GM12874 (cell line): ENCODE measurements around the gene NCAN.

ENCODE experiments used
- CTCF ChIP-seq: IDR thresholded peaks from 2 replicates; pipeline ENCODE4 v1.5.1; 2011; ENCODE audit warnings: low read depth, mild to moderate bottlenecking, control low read depth, low read length, moderate library complexity; ENCODE audit not compliant: insufficient read depth

NCAN gene

GRCh38 chr19:19211499-19212420 lies at the start of gene NCAN:
NCAN (plus strand) TSS chr19:19211958; CDS start chr19:19216954, 4,996 bp downstream.
- TF ChIP-seq CTCF = no peak

DNA sequence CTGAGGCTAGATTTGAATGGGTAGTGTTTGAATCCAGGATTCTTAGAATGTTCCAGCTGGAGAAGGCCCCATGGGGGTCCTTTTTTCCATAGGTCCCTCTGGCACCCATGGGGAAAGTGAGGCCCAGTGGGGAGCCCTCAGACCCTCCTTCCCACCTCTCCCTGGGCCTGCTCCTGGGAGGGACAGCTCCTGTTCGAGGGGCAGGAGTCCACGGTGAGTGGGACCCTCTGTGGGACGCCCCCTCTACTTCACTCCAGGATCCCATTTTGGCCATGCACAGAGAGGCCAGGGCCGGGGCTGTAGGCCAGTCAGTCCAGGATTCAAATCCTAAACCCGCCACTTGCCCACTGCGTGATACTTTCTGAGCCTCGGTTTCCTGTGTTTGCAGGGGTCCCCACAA lies 49.3 kb upstream of the NCAN start:
- no peak for TF ChIP-seq CTCF

GRCh38 chr19:19165396-19165795 lies 46.4 kb upstream of the NCAN start:
- TF ChIP-seq CTCF = no peak

DNA sequence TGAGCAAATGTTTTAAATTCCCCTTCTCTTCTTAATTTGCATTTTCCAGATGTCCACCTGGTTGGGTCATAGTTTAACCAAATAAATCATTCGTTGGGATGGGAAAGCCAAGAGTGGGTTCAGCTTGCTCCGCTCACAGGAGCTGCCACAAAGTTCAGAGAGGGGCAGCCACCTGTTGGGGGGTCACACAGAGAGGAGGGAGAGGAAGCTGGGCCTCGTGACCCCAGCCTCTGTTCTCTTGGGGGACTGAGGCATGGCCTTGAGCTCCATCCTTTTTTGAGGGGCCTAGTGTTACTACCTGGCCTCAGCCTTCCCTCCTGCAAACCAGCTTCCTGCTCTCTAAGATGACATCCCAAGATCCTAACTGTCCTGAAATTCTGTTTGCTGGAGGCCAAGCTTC lies 44.1 kb upstream of the NCAN start:
- TF ChIP-seq CTCF = no peak

- TF ChIP-seq CTCF = no peak
Observed at GRCh38 chr19:19169236-19170052, 42.3 kb upstream of the NCAN start.

DNA sequence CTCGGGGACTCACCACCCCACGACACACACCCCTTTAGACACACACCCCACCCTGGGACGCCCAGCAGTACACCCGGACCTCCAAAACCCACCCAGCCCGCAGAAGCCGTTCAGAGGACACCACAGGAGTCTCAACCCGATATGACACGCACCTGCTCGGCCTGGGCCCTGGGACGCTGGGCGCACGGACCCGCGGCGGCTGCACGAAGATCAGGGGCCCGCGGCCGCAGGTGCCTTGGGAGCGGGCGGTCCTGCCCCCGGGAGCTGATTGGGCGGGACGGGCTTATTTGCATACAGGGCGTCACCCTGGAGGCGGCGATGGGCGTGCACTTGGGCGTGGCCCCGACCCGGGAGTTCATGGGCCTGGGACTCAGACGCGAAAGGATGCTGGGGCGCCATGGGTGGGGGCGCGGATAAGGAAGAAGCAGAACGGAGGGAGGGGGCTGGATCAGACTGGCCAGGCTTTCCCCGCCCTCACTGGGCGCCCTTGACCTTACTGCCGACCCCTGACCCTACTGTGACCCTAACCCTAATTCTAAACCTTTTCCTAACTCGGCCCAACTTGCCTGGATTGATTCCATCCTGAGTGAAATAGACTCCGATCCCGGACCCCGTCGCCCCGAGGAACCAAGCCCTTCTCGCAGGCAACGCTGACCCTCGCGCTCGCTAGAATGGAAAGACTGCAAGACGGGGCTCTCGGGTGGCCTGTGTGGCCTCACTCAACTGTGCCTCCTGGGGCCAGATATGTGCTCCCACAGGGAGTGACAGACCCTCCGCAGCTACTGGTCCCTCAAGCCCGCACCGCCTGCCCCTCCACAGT lies 41.5 kb upstream of the NCAN start, which contains the start of gene MEF2B:
MEF2B (minus strand) TSS at position 211 of the 820 bp plus-strand sequence. CDS start 19,528 bp downstream, outside the sequence.
- no peak for TF ChIP-seq CTCF
